ENCODE data around the gene SPATA3.

SPATA3 gene

DNA sequence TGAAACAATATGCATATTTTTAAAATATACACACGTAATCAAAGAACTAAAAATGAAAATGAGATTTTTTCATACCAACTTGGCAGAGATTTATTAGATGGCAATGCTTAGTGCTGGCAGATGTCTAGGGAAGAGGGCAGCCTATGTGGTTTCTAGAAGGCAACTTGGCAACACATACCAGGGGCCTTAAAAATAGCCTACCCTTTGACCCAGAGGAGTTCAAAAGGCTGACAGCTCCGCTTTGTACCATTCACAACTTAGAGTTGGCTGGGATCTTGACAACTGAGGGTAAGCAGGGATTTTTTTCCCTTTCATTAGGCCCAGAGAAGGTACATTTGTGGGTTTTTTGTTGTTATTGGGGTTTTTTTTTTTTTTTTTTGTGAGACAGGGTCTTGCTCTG, 44.5 kb upstream of the SPATA3 start:
- DNase-seq (ENCODE audit: low read depth): no peak
- TF ChIP-seq, protein P1, sequence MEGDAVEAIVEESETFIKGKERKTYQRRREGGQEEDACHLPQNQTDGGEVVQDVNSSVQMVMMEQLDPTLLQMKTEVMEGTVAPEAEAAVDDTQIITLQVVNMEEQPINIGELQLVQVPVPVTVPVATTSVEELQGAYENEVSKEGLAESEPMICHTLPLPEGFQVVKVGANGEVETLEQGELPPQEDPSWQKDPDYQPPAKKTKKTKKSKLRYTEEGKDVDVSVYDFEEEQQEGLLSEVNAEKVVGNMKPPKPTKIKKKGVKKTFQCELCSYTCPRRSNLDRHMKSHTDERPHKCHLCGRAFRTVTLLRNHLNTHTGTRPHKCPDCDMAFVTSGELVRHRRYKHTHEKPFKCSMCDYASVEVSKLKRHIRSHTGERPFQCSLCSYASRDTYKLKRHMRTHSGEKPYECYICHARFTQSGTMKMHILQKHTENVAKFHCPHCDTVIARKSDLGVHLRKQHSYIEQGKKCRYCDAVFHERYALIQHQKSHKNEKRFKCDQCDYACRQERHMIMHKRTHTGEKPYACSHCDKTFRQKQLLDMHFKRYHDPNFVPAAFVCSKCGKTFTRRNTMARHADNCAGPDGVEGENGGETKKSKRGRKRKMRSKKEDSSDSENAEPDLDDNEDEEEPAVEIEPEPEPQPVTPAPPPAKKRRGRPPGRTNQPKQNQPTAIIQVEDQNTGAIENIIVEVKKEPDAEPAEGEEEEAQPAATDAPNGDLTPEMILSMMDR (IDR thresholded peaks at IDR 0.05; ENCODE audit: low read length, missing control alignments): no peak

DNA sequence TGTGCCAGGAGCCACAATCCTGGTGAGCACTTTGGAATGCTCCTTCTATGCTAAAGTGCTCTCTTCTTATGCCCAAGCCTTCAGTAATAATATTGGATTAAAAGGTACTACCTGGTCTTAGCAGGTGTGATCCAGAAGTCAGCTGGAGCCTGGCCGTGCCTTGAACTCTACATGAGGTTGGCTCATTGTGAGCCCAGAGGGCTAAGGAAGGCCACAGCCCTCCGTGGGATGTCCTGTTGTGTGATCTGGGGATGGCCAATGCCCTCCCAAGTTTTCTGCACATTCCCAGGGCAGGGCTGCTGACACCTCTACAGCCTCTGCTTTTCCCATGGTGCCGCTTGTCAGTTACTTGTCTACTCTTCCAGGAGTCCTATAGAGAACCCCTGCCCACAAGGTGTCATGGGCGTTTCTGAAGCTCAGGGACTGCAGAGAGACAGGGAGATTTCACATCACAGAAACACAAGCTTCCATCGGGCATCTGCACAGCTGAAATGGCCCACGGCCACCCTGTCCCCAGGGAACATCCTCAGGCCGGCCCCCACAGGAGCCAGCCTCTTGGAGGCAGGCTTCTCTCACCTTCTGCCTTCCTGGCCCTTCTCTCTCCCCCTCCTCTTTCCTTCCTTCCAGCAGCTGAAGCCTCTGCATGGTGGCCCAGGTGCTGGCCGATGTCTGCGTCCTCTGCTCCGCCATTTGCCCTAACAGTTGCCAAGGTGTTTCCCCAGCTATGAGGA, 43.5 kb upstream of the SPATA3 start:
- no peak for DNase-seq (ENCODE audit: low read depth)
- TF ChIP-seq, protein P1 (IDR thresholded peaks at IDR 0.05; ENCODE audit: low read length, missing control alignments): no peak
- H3K4me3 ChIP-seq (replicated peaks; ENCODE audit: low read depth, low read length): no peak overlapping the region

More for the DNA sequence above, 44.5 kb upstream of the SPATA3 start:
- no peak overlapping the region for H3K4me3 ChIP-seq (replicated peaks; ENCODE audit: low read depth, low read length)

GRCh38 chr2:230953845-230954244, 42.1 kb upstream of the SPATA3 start:
- TF ChIP-seq, protein P1 (IDR thresholded peaks at IDR 0.05; ENCODE audit: low read length, missing control alignments): no peak
- no peak for DNase-seq (ENCODE audit: low read depth)
- no peak overlapping the region for H3K4me3 ChIP-seq (replicated peaks; ENCODE audit: low read depth, low read length)

DNA sequence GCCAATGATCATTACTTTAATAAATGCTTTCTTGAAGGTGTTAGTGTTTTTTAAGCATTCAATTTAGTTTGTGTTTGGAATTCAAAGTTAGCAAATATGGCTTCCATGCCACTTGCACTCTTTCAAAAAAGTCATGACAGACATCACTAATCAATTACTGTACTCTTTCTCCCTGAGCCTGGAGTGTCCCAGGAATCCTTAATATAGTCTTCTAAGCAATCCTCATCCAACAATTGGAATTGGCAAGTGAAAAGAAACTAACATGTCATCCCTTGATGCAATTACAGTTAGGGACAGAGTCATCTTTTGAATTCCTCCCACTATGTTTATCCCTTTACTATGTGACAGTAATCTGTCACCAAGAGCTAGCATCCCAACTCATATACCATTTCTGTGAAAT, 41.2 kb upstream of the SPATA3 start:
- H3K4me3 ChIP-seq (replicated peaks; ENCODE audit: low read depth, low read length): no peak overlapping the region
- no peak for DNase-seq (ENCODE audit: low read depth)
- TF ChIP-seq, protein P1 (IDR thresholded peaks at IDR 0.05; ENCODE audit: low read length, missing control alignments): no peak

DNA sequence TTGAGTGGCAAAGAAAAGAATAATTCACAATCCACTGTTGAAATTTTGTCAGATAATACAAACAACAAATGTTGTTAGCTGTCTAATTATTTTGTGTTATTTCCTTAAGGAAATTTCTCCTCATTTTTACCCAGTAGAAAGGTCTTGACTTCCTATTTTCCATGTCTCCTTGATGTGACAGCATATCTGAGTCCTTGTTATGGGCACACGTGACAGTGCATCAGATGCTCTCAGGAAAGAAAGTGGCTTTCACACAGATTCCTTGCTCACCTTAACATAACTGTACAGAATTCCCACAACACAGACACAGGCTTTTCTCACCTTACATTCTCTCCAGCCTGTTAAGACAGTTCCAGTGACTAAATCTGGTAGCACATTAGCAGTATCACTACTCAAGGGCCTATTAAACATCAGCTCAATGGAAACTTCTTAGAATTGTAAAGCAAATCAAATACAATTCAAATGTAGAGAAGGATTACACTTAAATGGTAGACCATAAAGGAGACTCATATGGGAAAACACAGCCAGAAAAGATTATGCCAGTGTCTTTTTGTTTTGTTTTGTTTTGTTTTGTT, 40.7 kb upstream of the SPATA3 start:
- TF ChIP-seq, protein P1 (IDR thresholded peaks at IDR 0.05; ENCODE audit: low read length, missing control alignments): no peak
- H3K4me3 ChIP-seq (replicated peaks; ENCODE audit: low read depth, low read length): no peak overlapping the region
- DNase-seq (ENCODE audit: low read depth): no peak

DNA sequence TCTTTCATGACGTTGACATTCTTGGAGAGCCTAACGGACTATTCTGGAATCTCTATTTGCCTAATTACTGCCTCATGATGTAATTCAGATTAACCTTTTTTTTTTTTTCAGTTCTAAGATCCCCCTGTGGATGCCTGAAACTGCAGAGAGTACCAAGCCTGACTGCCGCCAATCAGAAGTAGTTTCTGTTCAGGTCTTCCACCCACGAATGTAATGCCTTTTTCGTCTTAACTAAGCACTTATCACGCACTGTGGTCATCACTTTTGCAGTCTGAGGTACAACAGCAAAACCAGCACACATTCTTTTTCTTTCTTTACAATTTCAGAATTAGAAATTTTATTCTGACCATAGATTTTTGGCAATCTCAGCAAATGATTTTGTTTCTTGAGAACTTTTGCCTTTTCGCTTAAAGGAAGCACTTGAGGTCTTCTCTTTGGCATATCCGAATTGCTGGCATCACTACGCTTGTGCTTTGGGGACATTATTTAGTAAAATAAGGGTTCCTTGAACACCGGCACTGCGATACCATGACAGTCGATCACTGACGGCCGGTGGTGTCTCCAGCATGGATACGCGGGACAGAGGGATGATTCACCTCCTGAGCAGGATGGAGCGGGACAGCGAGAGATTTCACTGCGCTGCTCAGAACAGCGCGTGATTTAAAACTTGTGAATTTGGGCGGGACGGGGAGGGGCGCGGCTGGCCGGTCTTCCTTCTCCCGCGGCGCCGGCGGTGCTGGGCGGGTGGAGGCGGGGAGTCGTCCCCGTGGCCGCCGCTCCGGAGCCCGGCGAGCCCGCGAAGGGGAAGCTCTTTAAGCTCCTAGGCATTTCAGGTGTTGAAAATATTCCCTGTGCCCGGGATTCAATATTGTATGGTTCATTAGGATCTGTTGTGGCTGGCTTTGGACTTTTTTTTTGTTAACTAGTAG, 38.8 kb upstream of the SPATA3 start:
- TF ChIP-seq, protein P1 (IDR thresholded peaks at IDR 0.05; ENCODE audit: low read length, missing control alignments): no peak
- H3K4me3 ChIP-seq (replicated peaks; ENCODE audit: low read depth, low read length): peak overlapping the region; percentile 49
- peak; percentile 42 for DNase-seq (ENCODE audit: low read depth)
